ENCODE data around the gene PRR16.

PRR16 gene

GRCh38 chr5:120528609-120529008 lies 64.5 kb downstream of the PRR16 start:
- H3K4me3 ChIP-seq (ENCODE audit: low read depth, low read length), result no peak overlapping the region
- DNase-seq (ENCODE audit: low read depth), result no peak
- no peak for TF ChIP-seq CTCF (IDR thresholded peaks at IDR 0.05; ENCODE audit: insufficient read depth, low read depth, low read length, missing control alignments)

GRCh38 chr5:120529386-120529785 lies 65.3 kb downstream of the PRR16 start:
- no peak overlapping the region for H3K4me3 ChIP-seq (ENCODE audit: low read depth, low read length)
- no peak for TF ChIP-seq CTCF (IDR thresholded peaks at IDR 0.05; ENCODE audit: insufficient read depth, low read depth, low read length, missing control alignments)
- DNase-seq (ENCODE audit: low read depth), result no peak

- no peak overlapping the region for H3K4me3 ChIP-seq (ENCODE audit: low read depth, low read length)
- TF ChIP-seq CTCF (IDR thresholded peaks at IDR 0.05; ENCODE audit: insufficient read depth, low read depth, low read length, missing control alignments), result no peak
- no peak for DNase-seq (ENCODE audit: low read depth)
These were observed 67.1 kb downstream of the PRR16 start for GRCh38 chr5:120531215-120531614.

DNA sequence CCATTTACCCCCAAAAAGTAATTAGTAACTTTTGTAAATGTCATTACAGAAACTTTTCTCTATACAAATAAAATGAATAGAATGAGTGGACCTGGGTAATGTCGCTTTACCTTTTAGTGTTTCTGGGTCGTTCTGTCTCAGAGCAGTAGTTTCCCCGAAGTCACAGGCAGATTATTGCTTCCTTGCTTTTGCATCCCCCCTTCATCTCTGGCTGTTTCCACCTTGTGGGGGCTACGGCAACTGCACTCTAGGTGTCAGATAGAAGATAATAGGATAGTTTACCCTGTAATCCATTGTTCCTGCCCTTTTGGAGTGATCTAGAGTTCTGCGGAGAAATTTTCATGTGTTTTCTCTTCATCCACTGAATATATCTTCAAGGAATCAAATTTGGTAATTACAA lies 68.7 kb downstream of the PRR16 start:
- TF ChIP-seq CTCF (IDR thresholded peaks at IDR 0.05; ENCODE audit: insufficient read depth, low read depth, low read length, missing control alignments), result no peak
- H3K4me3 ChIP-seq (ENCODE audit: low read depth, low read length), result no peak overlapping the region
- no peak for DNase-seq (ENCODE audit: low read depth)

- TF ChIP-seq CTCF (IDR thresholded peaks at IDR 0.05; ENCODE audit: insufficient read depth, low read depth, low read length, missing control alignments), result no peak
- no peak overlapping the region for H3K4me3 ChIP-seq (ENCODE audit: low read depth, low read length)
- DNase-seq (ENCODE audit: low read depth), result no peak
These were observed 69.5 kb downstream of the PRR16 start for GRCh38 chr5:120533581-120533980.

- TF ChIP-seq CTCF (IDR thresholded peaks at IDR 0.05; ENCODE audit: insufficient read depth, low read depth, low read length, missing control alignments), result no peak
- no peak overlapping the region for H3K4me3 ChIP-seq (ENCODE audit: low read depth, low read length)
- no peak for DNase-seq (ENCODE audit: low read depth)
These were observed 71.8 kb downstream of the PRR16 start for GRCh38 chr5:120535900-120536299.

DNA sequence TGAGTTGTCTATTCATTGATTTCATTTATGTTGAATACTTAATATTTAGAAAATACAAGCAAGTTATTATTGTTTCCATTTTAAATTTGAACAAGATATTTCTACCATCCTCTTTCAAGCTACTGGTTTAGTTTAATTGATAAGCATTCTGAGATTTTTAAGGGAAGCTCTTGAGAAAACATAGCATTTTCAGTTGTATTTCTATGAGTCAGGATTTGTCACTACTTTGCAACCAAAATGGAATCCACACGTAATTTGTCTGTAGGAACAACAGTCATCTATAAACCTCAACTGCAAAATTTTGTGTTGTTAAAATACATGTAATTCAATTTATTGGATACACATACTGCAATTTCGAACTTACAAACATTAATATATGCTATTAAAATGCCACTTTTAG lies 74.0 kb downstream of the PRR16 start:
- no peak overlapping the region for H3K4me3 ChIP-seq (ENCODE audit: low read depth, low read length)
- DNase-seq (ENCODE audit: low read depth), result no peak
- TF ChIP-seq CTCF (IDR thresholded peaks at IDR 0.05; ENCODE audit: insufficient read depth, low read depth, low read length, missing control alignments), result no peak

All from GM12865 (cell line).